NT2/D1 (cell line): ENCODE measurements around the gene OSBPL6.

ENCODE experiments used
- YY1 ChIP-seq: IDR thresholded peaks from 2 replicates; pipeline ENCODE4 v1.6.1; 2011; ENCODE audit not compliant: insufficient read length, insufficient read depth
- ZNF274 ChIP-seq: IDR thresholded peaks from 2 replicates; pipeline ENCODE4 v1.6.1; 2011; ENCODE audit warnings: mild to moderate bottlenecking, low read depth, low read length

- no peak for TF ChIP-seq YY1
- no peak for TF ChIP-seq ZNF274
Observed at GRCh38 chr2:178267660-178268059, 73.3 kb downstream of the OSBPL6 start.
